LNCaP clone FGC (cell line): Measurements from ENCODE around the gene MAGEC1.

Experiments used
- DNase-seq: peaks from one replicate; pipeline ENCODE4 v3.0.0-alpha.2; 2011; ENCODE audit warnings: low read depth
- H3K4me3 ChIP-seq: 2 replicates; pipeline ENCODE4 v1.5.1; 2011; ENCODE audit warnings: mild to moderate bottlenecking, low read depth, low read length, control low read depth
- TF ChIP-seq, protein P1 (sequence below): IDR thresholded peaks from 2 replicates; pipeline ENCODE4 v1.5.1; 2012; ENCODE audit warnings: mild to moderate bottlenecking; ENCODE audit not compliant: control insufficient read depth, insufficient read depth; ENCODE audit errors: extremely low read depth

Gene MAGEC1

DNA sequence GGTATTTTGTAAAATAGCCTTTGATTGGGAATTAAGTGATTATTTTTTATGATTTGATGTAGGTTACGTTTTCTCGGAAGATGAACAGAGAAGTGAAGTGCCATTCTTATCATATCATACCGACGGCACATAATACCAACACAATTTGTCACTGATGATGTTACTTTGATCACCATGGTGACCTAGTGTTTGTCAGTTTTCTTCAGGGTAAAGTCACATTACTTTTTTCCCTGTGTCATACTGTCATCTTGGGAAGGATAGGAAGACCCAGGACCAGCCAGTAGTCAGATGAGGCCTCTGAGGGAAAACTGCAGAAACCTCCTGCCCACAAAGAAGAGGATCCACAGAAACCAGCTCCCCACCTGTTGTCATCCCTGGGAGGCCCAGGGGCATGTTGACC lies 1.3 kb upstream of the MAGEC1 start:
- DNase-seq, result no peak
- TF ChIP-seq, protein P1, sequence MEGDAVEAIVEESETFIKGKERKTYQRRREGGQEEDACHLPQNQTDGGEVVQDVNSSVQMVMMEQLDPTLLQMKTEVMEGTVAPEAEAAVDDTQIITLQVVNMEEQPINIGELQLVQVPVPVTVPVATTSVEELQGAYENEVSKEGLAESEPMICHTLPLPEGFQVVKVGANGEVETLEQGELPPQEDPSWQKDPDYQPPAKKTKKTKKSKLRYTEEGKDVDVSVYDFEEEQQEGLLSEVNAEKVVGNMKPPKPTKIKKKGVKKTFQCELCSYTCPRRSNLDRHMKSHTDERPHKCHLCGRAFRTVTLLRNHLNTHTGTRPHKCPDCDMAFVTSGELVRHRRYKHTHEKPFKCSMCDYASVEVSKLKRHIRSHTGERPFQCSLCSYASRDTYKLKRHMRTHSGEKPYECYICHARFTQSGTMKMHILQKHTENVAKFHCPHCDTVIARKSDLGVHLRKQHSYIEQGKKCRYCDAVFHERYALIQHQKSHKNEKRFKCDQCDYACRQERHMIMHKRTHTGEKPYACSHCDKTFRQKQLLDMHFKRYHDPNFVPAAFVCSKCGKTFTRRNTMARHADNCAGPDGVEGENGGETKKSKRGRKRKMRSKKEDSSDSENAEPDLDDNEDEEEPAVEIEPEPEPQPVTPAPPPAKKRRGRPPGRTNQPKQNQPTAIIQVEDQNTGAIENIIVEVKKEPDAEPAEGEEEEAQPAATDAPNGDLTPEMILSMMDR, result no peak
- H3K4me3 ChIP-seq, result no peak overlapping the region

- no peak for DNase-seq
- TF ChIP-seq, protein P1, result no peak
- no peak overlapping the region for H3K4me3 ChIP-seq
Measured at GRCh38 chrX:141904262-141904661, 568 bp downstream of the MAGEC1 start.

DNA sequence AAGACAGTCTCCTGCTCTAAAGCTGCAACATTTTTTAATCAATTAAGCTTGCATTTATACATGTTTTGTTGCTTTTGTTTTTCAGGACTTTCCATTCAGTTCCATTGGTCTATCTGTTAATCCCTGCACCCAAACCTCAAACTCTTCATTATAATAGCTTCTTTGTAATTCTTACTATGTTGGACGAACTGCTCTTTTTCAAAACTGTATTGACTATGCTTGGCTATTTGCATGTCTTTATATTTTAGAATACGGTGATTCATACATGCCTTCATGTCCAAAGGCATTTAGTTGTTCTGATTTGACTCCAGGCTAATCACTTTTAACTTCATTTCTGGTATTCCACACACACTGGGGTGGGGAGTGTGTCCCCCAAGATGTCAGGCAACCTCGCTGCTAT lies 14.1 kb downstream of the MAGEC1 start:
- TF ChIP-seq, protein P1, result no peak
- H3K4me3 ChIP-seq, result no peak overlapping the region
- no peak for DNase-seq

GRCh38 chrX:141924293-141924692 lies 20.6 kb downstream of the MAGEC1 start:
- TF ChIP-seq, protein P1, result no peak
- DNase-seq, result no peak
- no peak overlapping the region for H3K4me3 ChIP-seq

- TF ChIP-seq, protein P1, result no peak
- no peak for DNase-seq
- H3K4me3 ChIP-seq, result no peak overlapping the region
Measured at GRCh38 chrX:141928432-141928831, 24.7 kb downstream of the MAGEC1 start.

DNA sequence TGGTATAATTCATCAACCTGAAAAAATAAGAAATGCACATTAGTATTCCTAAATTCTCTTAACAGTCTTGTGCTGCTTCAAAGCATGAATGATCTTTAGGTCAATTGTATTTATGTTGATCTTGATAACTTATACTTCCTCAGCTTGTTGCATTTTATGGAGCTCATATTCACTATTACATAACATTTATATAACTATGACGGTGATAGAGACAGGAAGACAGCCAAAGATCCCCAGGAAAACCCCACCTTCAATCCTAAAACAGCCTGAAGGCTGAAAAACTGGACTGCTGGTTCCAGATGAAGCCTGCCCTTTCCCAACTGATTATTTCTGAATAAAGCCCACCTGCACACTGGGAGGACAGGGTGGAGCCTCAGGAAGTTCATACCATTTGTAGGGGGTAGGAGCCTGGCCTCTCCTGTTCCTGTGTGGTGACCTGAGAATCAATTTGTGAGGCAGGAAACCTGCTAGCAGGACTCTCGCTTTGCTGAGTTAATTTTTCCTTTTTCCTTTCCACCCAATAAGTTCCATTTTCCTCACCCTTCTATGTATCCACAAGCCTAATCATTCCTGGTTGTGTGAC lies 30.5 kb downstream of the MAGEC1 start:
- no peak overlapping the region for H3K4me3 ChIP-seq
- no peak for DNase-seq
- TF ChIP-seq, protein P1, result no peak

GRCh38 chrX:141935645-141936044 lies 32.0 kb downstream of the MAGEC1 start:
- DNase-seq, result no peak
- H3K4me3 ChIP-seq, result no peak overlapping the region
- TF ChIP-seq, protein P1, result no peak
